Left lobe of liver (tissue), 1 donor: ENCODE results near the gene FAM200C. TPM values are rescaled to one million over a fixed set of nuclear protein-coding genes. Genes with fewer than 3 reads are reported as not detected.

ENCODE experiments used
- total RNA-seq: library from RNA; stranded (reverse); gene quantifications from one replicate; pipeline ENCODE4 v1.2.1, GENCODE V29; 2021
- donor health status: DM: no; HTN: yes; CAD: no.

Gene FAM200C
- total RNA-seq, 1 donor from 2014 or later = 1.2 TPM

Other genes starting within 250 kb of the FAM200C start
- gene FABP6, start 170.5 kb downstream of the FAM200C start, total RNA-seq = not detected
- gene CCNJL, start 87.5 kb downstream of the FAM200C start, total RNA-seq = 0.48 TPM
- gene C1QTNF2, start 29.4 kb downstream of the FAM200C start, total RNA-seq = not detected
- 20.1 TPM for gene SLU7, start 19.0 kb upstream of the FAM200C start, total RNA-seq
- 0.83 TPM for gene PTTG1, start 21.8 kb upstream of the FAM200C start, total RNA-seq